H9 (cell line): ENCODE measurements around the gene CDH23. TPM values are rescaled to one million over a fixed set of nuclear protein-coding genes. Genes with fewer than 3 reads are reported as not detected.

Experiments
- DNase-seq: peaks from one replicate; pipeline ENCODE4 v3.0.0-alpha.2; 2017
- H2AFZ ChIP-seq: one replicate; pipeline ENCODE4 v1.6.1; 2013; ENCODE audit warnings: mild to moderate bottlenecking, low read length, control low read depth, moderate library complexity
- H2AK5ac ChIP-seq: 2 replicates; pipeline ENCODE4 v1.6.1; 2013; ENCODE audit warnings: low read length, control low read depth, mixed read lengths; ENCODE audit not compliant: insufficient read length
- H2BK120ac ChIP-seq: one replicate; pipeline ENCODE4 v1.6.1; 2013; ENCODE audit warnings: low read depth, mild to moderate bottlenecking, low read length, control low read depth, inconsistent platforms; ENCODE audit not compliant: poor library complexity, severe bottlenecking
- H2BK12ac ChIP-seq: 2 replicates; pipeline ENCODE4 v1.6.1; 2013; ENCODE audit warnings: low read length, control low read depth, mixed read lengths, low read depth; ENCODE audit not compliant: insufficient read length
- H2BK15ac ChIP-seq: 2 replicates; pipeline ENCODE4 v1.6.1; 2013; ENCODE audit warnings: low read depth, low read length, control low read depth
- H2BK20ac ChIP-seq: one replicate; pipeline ENCODE4 v1.6.1; 2013; ENCODE audit warnings: low read depth, mild to moderate bottlenecking, low read length, control low read depth, inconsistent platforms; ENCODE audit not compliant: poor library complexity, severe bottlenecking
- H2BK5ac ChIP-seq: 2 replicates; pipeline ENCODE4 v1.6.1; 2013; ENCODE audit warnings: low read length, control low read depth, mixed read lengths; ENCODE audit not compliant: insufficient read length
- H3K14ac ChIP-seq: 2 replicates; pipeline ENCODE4 v1.6.1; 2013; ENCODE audit warnings: low read length, control low read depth; ENCODE audit not compliant: insufficient read depth
- H3K18ac ChIP-seq: 2 replicates; pipeline ENCODE4 v1.6.1; 2013; ENCODE audit warnings: low read depth, mild to moderate bottlenecking, mixed read lengths, low read length, control low read depth; ENCODE audit not compliant: insufficient read length
- H3K23ac ChIP-seq: 2 replicates; pipeline ENCODE4 v1.6.1; 2013; ENCODE audit warnings: low read length, control low read depth, mixed read lengths, low read depth; ENCODE audit not compliant: insufficient read length
- H3K23me2 ChIP-seq: 2 replicates; pipeline ENCODE4 v1.6.1; 2013; ENCODE audit warnings: low read depth, mild to moderate bottlenecking, mixed read lengths, low read length, control low read depth; ENCODE audit not compliant: insufficient read length, poor library complexity, severe bottlenecking
- H3K27ac ChIP-seq: 2 replicates; pipeline ENCODE4 v1.5.1; 2013; ENCODE audit warnings: low read length, control low read depth, mixed read lengths, low read depth; ENCODE audit not compliant: insufficient read length
- H3K27me3 ChIP-seq: 2 replicates; pipeline ENCODE4 v1.6.1; 2013; ENCODE audit warnings: low read length, control low read depth, inconsistent platforms; ENCODE audit not compliant: insufficient read depth
- H3K4ac ChIP-seq: 2 replicates; pipeline ENCODE4 v1.6.1; 2013; ENCODE audit warnings: low read depth, mild to moderate bottlenecking, control low read depth, inconsistent platforms, low read length, moderate library complexity
- H3K4me1 ChIP-seq: 2 replicates; pipeline ENCODE4 v1.6.1; 2013; ENCODE audit warnings: low read length, control low read depth, inconsistent platforms; ENCODE audit not compliant: insufficient read depth
- H3K4me2 ChIP-seq: 2 replicates; pipeline ENCODE4 v1.6.1; 2013; ENCODE audit warnings: low read length, control low read depth, mixed read lengths; ENCODE audit not compliant: insufficient read length, insufficient read depth
- H3K56ac ChIP-seq: 2 replicates; pipeline ENCODE4 v1.6.1; 2013; ENCODE audit warnings: low read depth, mild to moderate bottlenecking, mixed read lengths, low read length, control low read depth; ENCODE audit not compliant: insufficient read length
- H3K79me1 ChIP-seq: 2 replicates; pipeline ENCODE4 v1.6.1; 2013; ENCODE audit warnings: low read depth, mild to moderate bottlenecking, moderate library complexity, low read length, control low read depth, inconsistent platforms; ENCODE audit not compliant: insufficient read depth, poor library complexity, severe bottlenecking
- H3K79me2 ChIP-seq: 2 replicates; pipeline ENCODE4 v1.6.1; 2013; ENCODE audit warnings: low read length, control low read depth, inconsistent platforms; ENCODE audit not compliant: insufficient read depth
- H3K9ac ChIP-seq: 2 replicates; pipeline ENCODE4 v1.6.1; 2013; ENCODE audit warnings: low read length, control low read depth, mixed read lengths; ENCODE audit not compliant: insufficient read length; ENCODE audit errors: extremely low read depth
- H3K9me3 ChIP-seq: one replicate; pipeline ENCODE4 v1.6.1; 2013; ENCODE audit warnings: low read depth, low read length, inconsistent platforms; ENCODE audit not compliant: control insufficient read depth
- H3T11ph ChIP-seq: one replicate; pipeline ENCODE4 v1.6.1; 2013; ENCODE audit warnings: mild to moderate bottlenecking, low read length, control low read depth, inconsistent platforms
- H4K20me1 ChIP-seq: one replicate; pipeline ENCODE4 v1.6.1; 2013; ENCODE audit not compliant: control insufficient read depth, insufficient read length, insufficient read depth
- H4K5ac ChIP-seq: 2 replicates; pipeline ENCODE4 v1.6.1; 2013; ENCODE audit warnings: low read depth, mild to moderate bottlenecking, mixed read lengths, low read length, control low read depth; ENCODE audit not compliant: insufficient read length
- H4K8ac ChIP-seq: replicated peaks from 2 replicates; pipeline ENCODE4 v1.6.1; 2013; ENCODE audit warnings: low read length, control low read depth, mixed read lengths, low read depth; ENCODE audit not compliant: insufficient read length
- H4K91ac ChIP-seq: 2 replicates; pipeline ENCODE4 v1.6.1; 2013; ENCODE audit warnings: low read depth, mild to moderate bottlenecking, moderate library complexity, mixed read lengths, low read length, control low read depth; ENCODE audit not compliant: insufficient read length
- H3K27ac Mint-ChIP-seq, 3 experiments: 2 replicates in 2 of 3; 3 replicates in 1 of 3; pipeline ENCODE4 v1.8.0; 2020 to 2021; ENCODE audit warnings: mixed read lengths in 3 of 3, mild to moderate bottlenecking in 1 of 3, moderate library complexity in 1 of 3
- H3K27me3 Mint-ChIP-seq: 2 replicates; pipeline ENCODE4 v1.8.0; 2021; ENCODE audit warnings: low read depth, mild to moderate bottlenecking, moderate library complexity, mixed read lengths
- H3K36me3 Mint-ChIP-seq, 3 experiments: 2 replicates in 2 of 3; 3 replicates in 1 of 3; pipeline ENCODE4 v1.8.0; 2020 to 2021; ENCODE audit warnings: low read depth in 3 of 3, mixed read lengths in 3 of 3; ENCODE audit not compliant: insufficient read depth in 1 of 3
- H3K4me1 Mint-ChIP-seq, 2 experiments: 2 replicates each; pipeline ENCODE4 v1.8.0; 2020; ENCODE audit warnings: mixed read lengths in 2 of 2
- H3K4me3 Mint-ChIP-seq, 2 experiments: 2 replicates in 1 of 2; 3 replicates in 1 of 2; pipeline ENCODE4 v1.8.0; 2020 to 2021; ENCODE audit warnings: mild to moderate bottlenecking in 2 of 2, mixed read lengths in 2 of 2, moderate library complexity in 1 of 2
- H3K9me3 Mint-ChIP-seq, 2 experiments: 2 replicates in 1 of 2; 3 replicates in 1 of 2; pipeline ENCODE4 v1.8.0; 2020; ENCODE audit warnings: mild to moderate bottlenecking in 2 of 2, mixed read lengths in 2 of 2, moderate library complexity in 1 of 2
- CTCF ChIP-seq: fragments of 200-600 bp; sonication (generic); conservative IDR thresholded peaks from 3 replicates; pipeline ENCODE4 v1.8.0; 2021; ENCODE audit warnings: antibody characterized with exemption, mild to moderate bottlenecking
- WGBS: extraction: QIAGEN DNeasy Blood & Tissue Kit; methylation state at CpG from one replicate; pipeline ENCODE4 v1.1.7; 2013; ENCODE audit warnings: missing lambda C conversion rate, low lambda C conversion rate, mixed read lengths; ENCODE audit not compliant: insufficient read length; ENCODE audit errors: extremely low coverage; 5-methylcytosine and 5-hydroxymethylcytosine counted together
- total RNA-seq: library from RNA; stranded (reverse); gene quantifications from 2 replicates; pipeline ENCODE4 v1.2.1, GENCODE V29; 2021

Gene CDH23
- total RNA-seq, 1 experiment from 2014 or later, result 2.1 TPM

GRCh38 chr10:71661779-71662336 is 265.1 kb downstream of the CDH23 start:
- no peak overlapping the region for H3K27ac ChIP-seq
- H3K27ac Mint-ChIP-seq, result no peak overlapping the region
- H3K4me3 Mint-ChIP-seq, result no peak overlapping the region

More at GRCh38 chr10:71661779-71662336, 265.1 kb downstream of the CDH23 start:
- no peak overlapping the region for H2AK5ac ChIP-seq
- no peak overlapping the region for H4K5ac ChIP-seq
- H3K9ac ChIP-seq, result no peak overlapping the region
- H2BK5ac ChIP-seq, result no peak overlapping the region
- no peaks in the 10 kb centered on the region for H4K20me1 ChIP-seq
- H3K9me3 ChIP-seq, result no peaks in the 10 kb centered on the region
- H3K4me2 ChIP-seq, result no peak overlapping the region
- H3K79me1 ChIP-seq, result no peaks in the 10 kb centered on the region
- no peaks in the 10 kb centered on the region for H3K23me2 ChIP-seq
- no peak overlapping the region for H2BK12ac ChIP-seq
- H3K9me3 Mint-ChIP-seq, result peaks cover 2 to 8% of the 10 kb centered on the region in 2 experiments; a peak in 1 of 5 replicates
- no peak overlapping the region for H3T11ph ChIP-seq
- H3K4ac ChIP-seq, result no peak overlapping the region
- peaks cover 0 to 5% (median 0%) of the 10 kb centered on the region in 3 experiments; a peak in 1 of 7 replicates for H3K36me3 Mint-ChIP-seq
- no peak overlapping the region for H3K14ac ChIP-seq
- H2BK15ac ChIP-seq, result no peak overlapping the region
- WGBS, result no CpG with 5 or more reads among the region's 28 CpGs
- H2AFZ ChIP-seq, result no peak overlapping the region
- no peak overlapping the region for H3K56ac ChIP-seq
- H2BK20ac ChIP-seq, result no peak overlapping the region
- H3K27me3 ChIP-seq, result peaks cover 2% of the 10 kb centered on the region; the same call in 1 of the 2 replicates
- no peak overlapping the region for H2BK120ac ChIP-seq
- H4K8ac ChIP-seq, result no peak overlapping the region
- peaks cover 55% of the 10 kb centered on the region for H3K27me3 Mint-ChIP-seq
- peaks cover 19% of the 10 kb centered on the region; the same call in 1 of the 2 replicates for H3K4me1 ChIP-seq
- peaks cover 65 to 88% of the 10 kb centered on the region in 2 experiments for H3K4me1 Mint-ChIP-seq
- TF ChIP-seq CTCF, result no peak
- no peak overlapping the region for H3K18ac ChIP-seq
- no peaks in the 10 kb centered on the region for H3K79me2 ChIP-seq
- no peak overlapping the region for H3K23ac ChIP-seq
- DNase-seq, result no peak
- H4K91ac ChIP-seq, result no peak overlapping the region
